Measurements from ENCODE around the gene CCNI. TPM values are rescaled to one million over a fixed set of nuclear protein-coding genes. Genes with fewer than 3 reads are reported as not detected.
A peak's percentile ranks its signal among the peaks of the same experiment; 100 is the strongest.

The CCNI gene, protein sequence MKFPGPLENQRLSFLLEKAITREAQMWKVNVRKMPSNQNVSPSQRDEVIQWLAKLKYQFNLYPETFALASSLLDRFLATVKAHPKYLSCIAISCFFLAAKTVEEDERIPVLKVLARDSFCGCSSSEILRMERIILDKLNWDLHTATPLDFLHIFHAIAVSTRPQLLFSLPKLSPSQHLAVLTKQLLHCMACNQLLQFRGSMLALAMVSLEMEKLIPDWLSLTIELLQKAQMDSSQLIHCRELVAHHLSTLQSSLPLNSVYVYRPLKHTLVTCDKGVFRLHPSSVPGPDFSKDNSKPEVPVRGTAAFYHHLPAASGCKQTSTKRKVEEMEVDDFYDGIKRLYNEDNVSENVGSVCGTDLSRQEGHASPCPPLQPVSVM
- 192 TPM for polyA plus RNA-seq (2013, experiment 1 of 2)
- polyA plus RNA-seq (2013, experiment 2 of 2), result 242 TPM

DNA sequence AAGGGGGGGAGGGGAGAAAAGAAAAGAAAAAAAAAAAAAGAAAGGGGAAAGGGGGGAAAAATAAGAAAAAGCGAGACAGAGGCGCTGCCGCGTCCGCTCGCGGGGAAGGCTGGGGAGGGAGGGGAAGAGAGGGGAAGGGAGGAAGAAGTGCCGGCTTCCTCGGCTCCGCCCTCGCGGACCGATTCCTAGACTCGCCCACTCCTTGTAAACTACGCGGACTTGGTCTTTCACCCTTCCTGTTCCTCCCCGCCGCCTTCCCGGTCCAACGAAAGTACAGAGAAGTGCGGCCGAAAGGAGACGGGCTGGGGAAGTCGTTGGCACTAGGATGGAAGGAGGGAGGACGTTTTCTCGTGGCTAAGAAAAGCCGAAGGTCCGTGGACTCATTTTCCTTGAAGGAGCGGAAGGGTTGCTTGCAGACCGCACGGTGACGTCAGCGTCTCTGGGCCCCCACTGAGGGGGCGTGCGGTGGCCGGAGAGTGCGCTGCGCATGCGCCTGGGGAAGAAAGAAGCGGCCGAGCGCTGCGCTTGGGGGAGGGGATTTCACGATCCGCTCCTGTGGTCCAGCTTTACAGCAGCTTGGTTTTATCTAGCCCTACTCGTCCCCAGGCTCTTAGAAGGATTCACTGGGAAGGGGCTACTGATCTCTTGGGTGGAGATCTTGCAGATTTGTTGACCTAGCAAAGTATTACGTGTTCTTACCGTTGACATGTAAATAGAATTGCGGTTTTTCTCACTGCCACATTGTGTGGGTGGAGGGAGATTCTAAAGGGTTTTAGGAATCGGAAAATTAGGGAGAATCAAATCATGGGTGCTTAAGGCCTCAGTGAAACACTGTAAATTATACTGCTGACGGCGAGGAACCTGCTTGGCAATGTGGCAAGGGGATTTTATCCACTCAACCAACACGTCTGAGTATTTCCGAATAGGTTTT is at the start of gene CCNI:
Gene CCNI (minus strand): TSS at position 121 of the 931 bp plus-strand sequence. CDS start 9,627 bp downstream, outside the sequence.
- peak within 1 kb of the TSS; percentile 90 for H3K4me3 ChIP-seq (ENCODE audit: low read length)
- H3K36me3 ChIP-seq (ENCODE audit: insufficient read depth, low read length), result no peaks in the 10 kb centered on the region
- peak within 1 kb of the TSS; percentile 98 for H3K9ac ChIP-seq (ENCODE audit: low read depth, low read length)
- peak within 1 kb of the TSS; percentile 99 for H3K27ac ChIP-seq (ENCODE audit: low read depth, low read length)
- H3K27me3 ChIP-seq (ENCODE audit: insufficient read depth, low read length), result no peaks in the 10 kb centered on the region
- no peaks in the 10 kb centered on the region for H3K9me3 ChIP-seq (ENCODE audit: insufficient read depth, low read depth, low read length)
- WGBS, result 2% methylated on average over 54 of the region's 54 CpGs
- peaks cover 30% of the 10 kb centered on the region; the same call in 1 of the 2 replicates for H3K4me1 ChIP-seq (ENCODE audit: insufficient read depth, low read length)

DNA sequence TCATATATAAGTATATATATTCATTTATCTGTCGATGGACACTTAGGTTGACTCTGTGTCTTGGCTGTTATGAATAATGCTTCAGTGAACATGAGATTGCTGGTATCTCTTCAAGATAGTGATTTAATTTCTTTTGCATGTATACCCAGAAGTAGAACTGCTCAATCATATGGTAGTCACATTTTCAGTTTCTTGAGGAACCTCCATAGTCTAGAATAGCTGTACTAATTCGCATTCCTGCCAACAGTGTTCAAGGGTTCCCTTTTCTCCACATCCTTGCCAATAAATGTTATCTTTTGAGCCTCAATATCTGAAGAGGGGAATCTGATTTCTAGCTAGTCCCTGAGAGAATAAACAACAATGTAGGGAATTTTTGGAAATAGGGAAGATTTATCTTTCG is 48.8 kb upstream of the CCNI start:
- no peaks in the 10 kb centered on the region for H3K9me3 ChIP-seq (ENCODE audit: insufficient read depth, low read depth, low read length)
- H3K4me3 ChIP-seq (ENCODE audit: low read length), result no peak overlapping the region
- H3K9ac ChIP-seq (ENCODE audit: low read depth, low read length), result no peak overlapping the region
- H3K27me3 ChIP-seq (ENCODE audit: insufficient read depth, low read length), result no peaks in the 10 kb centered on the region
- peaks cover 7% of the 10 kb centered on the region; the same call in 1 of the 2 replicates for H3K4me1 ChIP-seq (ENCODE audit: insufficient read depth, low read length)
- no peak overlapping the region for H3K27ac ChIP-seq (ENCODE audit: low read depth, low read length)
- 86% methylated on average over 3 of the region's 3 CpGs for WGBS
- no peaks in the 10 kb centered on the region for H3K36me3 ChIP-seq (ENCODE audit: insufficient read depth, low read length)

DNA sequence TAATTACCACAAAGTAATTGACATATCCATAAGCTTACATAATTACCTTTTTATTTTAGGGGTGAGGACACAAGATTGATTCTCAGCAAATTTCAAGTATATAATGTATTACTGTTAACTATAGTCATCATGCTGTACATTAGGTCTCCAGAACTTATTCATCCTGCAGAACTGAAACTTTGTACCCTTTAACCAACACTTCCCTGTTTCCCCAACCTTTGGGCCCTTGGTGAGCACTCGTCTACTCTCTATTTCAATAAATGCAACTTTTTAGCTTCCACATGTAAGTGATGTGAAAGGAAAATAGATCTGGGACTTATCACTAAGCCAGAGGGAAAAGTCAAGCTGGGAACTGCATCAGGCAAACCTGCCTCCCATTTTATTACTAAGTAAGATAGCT is 47.6 kb upstream of the CCNI start:
- H3K27ac ChIP-seq (ENCODE audit: low read depth, low read length), result no peak overlapping the region
- H3K9ac ChIP-seq (ENCODE audit: low read depth, low read length), result no peak overlapping the region
- no peaks in the 10 kb centered on the region for H3K27me3 ChIP-seq (ENCODE audit: insufficient read depth, low read length)
- no peak overlapping the region for H3K4me3 ChIP-seq (ENCODE audit: low read length)
- 80% methylated on average over 1 of the region's 1 CpG for WGBS
- H3K4me1 ChIP-seq (ENCODE audit: insufficient read depth, low read length), result peaks cover 7% of the 10 kb centered on the region; the same call in 1 of the 2 replicates
- no peaks in the 10 kb centered on the region for H3K36me3 ChIP-seq (ENCODE audit: insufficient read depth, low read length)
- no peaks in the 10 kb centered on the region for H3K9me3 ChIP-seq (ENCODE audit: insufficient read depth, low read depth, low read length)

DNA sequence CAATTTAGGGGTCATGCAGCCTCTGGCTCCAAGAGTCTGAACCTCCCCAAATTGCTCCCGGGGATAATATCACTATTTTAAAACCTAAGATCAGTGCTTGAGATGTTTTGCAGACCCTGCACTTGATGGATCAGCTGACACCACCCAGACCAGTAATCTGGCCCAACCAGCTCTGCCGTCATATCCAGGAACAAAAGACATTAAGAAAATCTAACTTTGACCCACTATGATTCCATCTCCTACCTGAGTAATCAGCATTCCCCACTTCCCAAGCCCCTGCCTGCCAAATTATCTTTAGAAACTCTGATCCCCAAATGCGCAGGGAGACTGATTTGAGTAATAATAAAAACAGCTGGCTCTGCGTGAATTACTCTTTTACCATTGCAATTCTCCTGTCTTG is 46.9 kb upstream of the CCNI start:
- Histone ChIP-seq H3K4me1 (ENCODE audit: insufficient read depth, low read length) (peaks cover 7% of the 10 kb centered on the region; the same call in 1 of the 2 replicates), H3K4me3 (ENCODE audit: low read length) (no peak overlapping the region), H3K9ac (ENCODE audit: low read depth, low read length) (no peak overlapping the region), H3K36me3 (ENCODE audit: insufficient read depth, low read length) (no peaks in the 10 kb centered on the region), H3K27me3 (ENCODE audit: insufficient read depth, low read length) (no peaks in the 10 kb centered on the region), H3K27ac (ENCODE audit: low read depth, low read length) (no peak overlapping the region), H3K9me3 (ENCODE audit: insufficient read depth, low read depth, low read length) (no peaks in the 10 kb centered on the region)
- 96% methylated on average over 4 of the region's 4 CpGs for whole genome bisulfite sequencing

DNA sequence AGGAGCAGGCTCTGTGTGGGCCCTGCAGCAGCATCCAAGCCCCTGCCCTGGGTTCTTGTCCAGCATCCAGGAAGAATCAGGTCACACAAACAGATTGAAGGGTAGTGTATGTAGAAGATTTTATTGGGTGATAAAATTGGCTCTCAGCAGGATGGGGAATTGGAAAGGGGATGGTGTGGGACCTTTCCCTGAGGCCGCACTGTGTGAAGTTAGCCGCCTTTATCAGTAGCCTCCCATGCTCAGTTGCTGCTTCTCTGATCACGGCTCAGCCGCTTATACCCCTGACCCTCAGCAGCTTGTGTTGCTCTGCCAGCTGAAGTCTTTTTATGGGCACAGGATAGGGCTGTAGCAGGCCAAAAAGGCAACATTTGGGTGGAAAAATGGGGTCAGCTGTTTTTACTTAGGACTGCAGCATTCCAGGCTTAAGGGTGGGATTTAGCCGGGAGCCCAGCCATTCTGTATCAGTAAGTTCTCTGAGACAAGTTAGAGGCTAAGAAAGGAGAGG is 46.0 kb upstream of the CCNI start:
- H3K9me3 ChIP-seq (ENCODE audit: insufficient read depth, low read depth, low read length), result no peaks in the 10 kb centered on the region
- H3K9ac ChIP-seq (ENCODE audit: low read depth, low read length), result no peak overlapping the region
- no peak overlapping the region for H3K27ac ChIP-seq (ENCODE audit: low read depth, low read length)
- H3K4me1 ChIP-seq (ENCODE audit: insufficient read depth, low read length), result peaks cover 7% of the 10 kb centered on the region; the same call in 1 of the 2 replicates
- no peaks in the 10 kb centered on the region for H3K36me3 ChIP-seq (ENCODE audit: insufficient read depth, low read length)
- H3K4me3 ChIP-seq (ENCODE audit: low read length), result no peak overlapping the region
- 96% methylated on average over 5 of the region's 5 CpGs for WGBS
- H3K27me3 ChIP-seq (ENCODE audit: insufficient read depth, low read length), result no peaks in the 10 kb centered on the region

DNA sequence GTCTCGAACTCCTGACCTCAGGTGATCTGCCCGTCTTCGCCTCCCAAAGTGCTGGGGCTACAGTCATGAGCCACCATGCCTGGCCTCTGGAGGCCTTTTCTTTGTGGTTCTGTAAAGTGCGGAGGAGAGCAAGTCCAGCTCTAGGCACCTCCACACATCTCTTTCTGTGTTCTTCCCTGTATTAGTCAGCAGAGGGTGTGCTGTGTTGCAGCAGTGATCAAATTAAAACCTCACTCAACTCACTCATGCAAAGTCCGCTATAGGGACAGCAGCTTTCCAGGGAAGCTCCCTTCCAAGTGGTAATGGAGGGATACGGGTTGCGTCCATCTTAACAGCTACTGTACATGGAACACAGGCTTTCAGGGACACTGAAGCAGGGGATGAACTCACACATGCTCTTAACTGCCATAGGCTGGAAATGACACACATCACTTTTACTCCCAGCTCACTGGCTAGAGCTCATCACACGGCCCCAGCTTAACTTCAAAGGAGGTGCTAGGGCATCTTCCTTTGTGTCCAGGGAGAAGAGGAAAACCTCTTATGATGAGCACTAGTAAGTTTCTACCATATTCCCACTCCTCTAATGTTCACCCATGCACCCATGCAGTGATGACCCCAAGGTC is 45.2 kb upstream of the CCNI start:
- no peak overlapping the region for H3K27ac ChIP-seq (ENCODE audit: low read depth, low read length)
- WGBS, result 91% methylated on average over 8 of the region's 8 CpGs
- no peak overlapping the region for H3K4me3 ChIP-seq (ENCODE audit: low read length)
- H3K4me1 ChIP-seq (ENCODE audit: insufficient read depth, low read length), result peaks cover 7% of the 10 kb centered on the region; the same call in 1 of the 2 replicates
- H3K9me3 ChIP-seq (ENCODE audit: insufficient read depth, low read depth, low read length), result no peaks in the 10 kb centered on the region
- H3K9ac ChIP-seq (ENCODE audit: low read depth, low read length), result no peak overlapping the region
- no peaks in the 10 kb centered on the region for H3K27me3 ChIP-seq (ENCODE audit: insufficient read depth, low read length)
- H3K36me3 ChIP-seq (ENCODE audit: insufficient read depth, low read length), result no peaks in the 10 kb centered on the region

DNA sequence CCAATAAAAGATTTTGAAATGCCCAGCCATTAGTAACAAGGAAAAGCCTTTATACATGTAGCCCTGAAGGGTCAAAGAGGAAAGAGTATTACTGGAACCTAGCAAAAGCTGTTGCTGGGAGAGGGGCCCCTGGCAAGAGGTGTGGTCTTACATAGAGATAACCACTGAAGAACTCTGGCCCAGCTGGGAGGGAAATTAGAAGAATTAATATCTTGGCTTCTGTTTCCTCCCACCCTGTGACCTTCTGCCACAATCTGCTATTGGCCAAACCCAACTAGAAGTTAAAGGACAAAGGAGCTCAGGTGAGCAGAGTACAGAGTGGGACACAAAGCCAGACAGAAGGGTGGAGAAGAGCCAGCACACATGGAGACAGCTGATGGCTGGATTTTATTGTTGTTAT is 41.9 kb upstream of the CCNI start:
- Histone ChIP-seq H3K36me3 (ENCODE audit: insufficient read depth, low read length) (no peaks in the 10 kb centered on the region), H3K27ac (ENCODE audit: low read depth, low read length) (no peak overlapping the region), H3K27me3 (ENCODE audit: insufficient read depth, low read length) (no peaks in the 10 kb centered on the region), H3K4me3 (ENCODE audit: low read length) (no peak overlapping the region), H3K9ac (ENCODE audit: low read depth, low read length) (no peak overlapping the region), H3K4me1 (ENCODE audit: insufficient read depth, low read length) (no peaks in the 10 kb centered on the region), H3K9me3 (ENCODE audit: insufficient read depth, low read depth, low read length) (no peaks in the 10 kb centered on the region)

DNA sequence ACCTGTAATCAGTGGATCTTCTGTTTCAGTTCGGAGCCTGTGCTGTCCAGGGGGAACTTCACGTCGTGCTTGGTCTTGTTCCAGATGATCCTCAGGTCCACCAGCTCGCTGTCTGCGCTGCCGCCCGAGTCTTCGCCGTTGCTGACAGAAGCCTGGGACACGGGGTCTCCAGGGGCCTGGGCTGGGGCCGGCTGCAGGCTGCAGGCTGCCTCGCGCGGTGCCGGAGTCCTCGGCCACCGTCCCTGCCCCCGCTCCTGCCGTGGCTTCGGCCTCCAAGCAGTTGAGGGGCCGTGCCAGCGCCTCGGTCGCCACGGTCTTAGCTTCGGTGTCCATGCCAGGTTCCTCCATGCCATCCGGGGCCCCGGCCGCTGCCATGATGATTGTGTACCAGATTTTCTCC is 37.3 kb upstream of the CCNI start:
- WGBS, result 94% methylated on average over 29 of the region's 29 CpGs
- no peaks in the 10 kb centered on the region for H3K36me3 ChIP-seq (ENCODE audit: insufficient read depth, low read length)
- no peak overlapping the region for H3K27ac ChIP-seq (ENCODE audit: low read depth, low read length)

DNA sequence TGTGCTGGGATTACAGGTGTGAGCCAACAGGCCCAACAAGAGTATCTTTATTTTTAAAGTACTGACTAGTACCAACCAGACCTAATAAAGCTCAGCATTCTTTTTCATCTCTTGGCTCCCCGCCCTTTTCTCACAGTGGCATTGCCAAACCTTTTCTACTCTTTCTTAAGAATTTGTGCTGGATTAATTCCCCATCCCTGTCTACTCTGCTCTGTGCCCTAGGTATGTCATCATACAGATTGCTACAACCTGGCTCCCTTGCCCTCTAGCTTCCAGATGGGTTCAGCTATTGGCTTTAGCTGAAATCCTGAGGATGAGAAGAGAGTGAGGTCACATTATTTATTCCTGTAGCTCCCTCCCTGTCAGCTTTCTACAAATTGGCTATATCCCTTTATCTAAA is 34.9 kb upstream of the CCNI start:
- Histone ChIP-seq H3K36me3 (ENCODE audit: insufficient read depth, low read length) (no peaks in the 10 kb centered on the region), H3K4me1 (ENCODE audit: insufficient read depth, low read length) (no peaks in the 10 kb centered on the region)
- WGBS, result 91% methylated on average over 1 of the region's 1 CpG

More for the DNA sequence above, 37.3 kb upstream of the CCNI start:
- no peak overlapping the region for H3K4me3 ChIP-seq (ENCODE audit: low read length)
- H3K9ac ChIP-seq (ENCODE audit: low read depth, low read length), result no peak overlapping the region
- no peaks in the 10 kb centered on the region for H3K9me3 ChIP-seq (ENCODE audit: insufficient read depth, low read depth, low read length)
- no peaks in the 10 kb centered on the region for H3K27me3 ChIP-seq (ENCODE audit: insufficient read depth, low read length)
- no peaks in the 10 kb centered on the region for H3K4me1 ChIP-seq (ENCODE audit: insufficient read depth, low read length)

DNA sequence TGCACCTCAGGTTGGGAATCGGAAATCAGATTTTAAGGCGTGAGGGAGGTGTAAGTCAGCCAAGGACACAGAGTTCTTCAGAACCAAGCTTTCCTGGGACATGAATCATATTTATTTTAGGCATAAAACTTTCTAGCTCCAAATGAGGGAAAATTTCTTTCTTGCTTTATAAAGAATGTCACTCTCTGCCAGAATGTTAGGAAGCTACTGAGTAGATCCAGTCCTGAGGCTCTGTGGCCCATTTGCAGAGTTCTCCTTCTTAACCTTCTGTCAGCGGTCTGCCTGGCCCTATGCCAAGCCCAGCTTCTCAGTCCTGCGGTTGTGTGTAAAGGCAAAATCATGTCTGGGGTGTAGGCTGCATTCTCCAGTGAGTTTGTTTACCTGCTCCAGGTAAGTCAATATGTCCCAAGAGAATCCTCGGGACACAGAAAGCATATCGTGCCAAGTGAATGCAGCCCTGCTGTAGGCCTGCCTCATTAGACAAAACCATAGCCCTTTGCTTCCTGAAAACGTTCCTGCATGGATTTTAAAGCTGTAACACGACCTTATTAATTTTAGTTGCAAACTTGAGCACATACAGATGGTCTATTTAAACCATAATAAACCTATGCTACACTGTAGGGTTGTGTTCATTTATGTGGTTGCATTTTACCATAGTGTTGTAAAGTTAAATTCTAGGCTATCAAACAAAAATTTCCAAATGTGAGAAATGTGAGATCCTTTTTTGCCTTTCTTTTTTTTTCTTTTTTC is 29.2 kb upstream of the CCNI start:
- Histone ChIP-seq H3K27ac (ENCODE audit: low read depth, low read length) (no peak overlapping the region), H3K9ac (ENCODE audit: low read depth, low read length) (no peak overlapping the region), H3K36me3 (ENCODE audit: insufficient read depth, low read length) (no peaks in the 10 kb centered on the region), H3K4me3 (ENCODE audit: low read length) (no peak overlapping the region), H3K4me1 (ENCODE audit: insufficient read depth, low read length) (no peaks in the 10 kb centered on the region), H3K9me3 (ENCODE audit: insufficient read depth, low read depth, low read length) (no peaks in the 10 kb centered on the region), H3K27me3 (ENCODE audit: insufficient read depth, low read length) (no peaks in the 10 kb centered on the region)
- WGBS, result 91% methylated on average over 8 of the region's 8 CpGs

More for the DNA sequence above, 34.9 kb upstream of the CCNI start:
- Histone ChIP-seq H3K9me3 (ENCODE audit: insufficient read depth, low read depth, low read length) (no peaks in the 10 kb centered on the region), H3K27me3 (ENCODE audit: insufficient read depth, low read length) (no peaks in the 10 kb centered on the region), H3K9ac (ENCODE audit: low read depth, low read length) (no peak overlapping the region), H3K27ac (ENCODE audit: low read depth, low read length) (no peak overlapping the region), H3K4me3 (ENCODE audit: low read length) (no peak overlapping the region)
